K562 (cell line): ENCODE results near the gene PRDM8. TPM values are rescaled to one million over a fixed set of nuclear protein-coding genes. Genes with fewer than 3 reads are reported as not detected.
A peak's percentile ranks its signal among the peaks of the same experiment; 100 is the strongest.

ENCODE experiments used
- DPF2 ChIP-seq: fragments of 450-650 bp; IDR thresholded peaks from 2 replicates; pipeline ENCODE4 v1.6.1; 2016
- EP300 ChIP-seq: IDR thresholded peaks from 2 replicates; pipeline ENCODE4 v1.6.1; 2012; ENCODE audit warnings: low read length, improper control_type of control experiment
- EWSR1 ChIP-seq: fragments of 450-650 bp; IDR thresholded peaks from 2 replicates; pipeline ENCODE4 v1.6.1; 2018; ENCODE audit warnings: borderline replicate concordance, mild to moderate bottlenecking, low read depth, moderate library complexity; ENCODE audit not compliant: partially characterized antibody
- FOSL1 ChIP-seq: fragments of 200-800 bp; sonication (Bioruptor generic); conservative IDR thresholded peaks from 2 replicates; pipeline ENCODE4 v1.6.1; 2016; ENCODE audit warnings: missing genetic modification characterization, missing compliant biosample characterization
- FOXA1 ChIP-seq: fragments of 450-650 bp; IDR thresholded peaks from 2 replicates; pipeline ENCODE4 v1.6.1; 2016; ENCODE audit warnings: mild to moderate bottlenecking, borderline replicate concordance
- FOXJ3 ChIP-seq: sonication (generic); formaldehyde crosslinking; IDR thresholded peaks from 2 replicates; pipeline ENCODE4 v1.4.0; 2020; ENCODE audit warnings: mild to moderate bottlenecking, missing genetic modification reagents
- HIVEP1 ChIP-seq: fragments of 250-450 bp; sonication (Bioruptor Pico); IDR thresholded peaks from 2 replicates; pipeline ENCODE4 v1.4.0; 2020; ENCODE audit warnings: mild to moderate bottlenecking
- PML ChIP-seq: IDR thresholded peaks from 2 replicates; pipeline ENCODE4 v1.6.1; 2012; ENCODE audit warnings: low read length, inconsistent platforms
- POLR2H ChIP-seq: IDR thresholded peaks from 2 replicates; pipeline ENCODE4 v1.6.1; 2016; ENCODE audit warnings: missing genetic modification characterization, low read depth, mild to moderate bottlenecking, control low read depth, missing compliant biosample characterization, moderate library complexity
- RBM14 ChIP-seq: fragments of 200-400 bp; formaldehyde crosslinking; IDR thresholded peaks from 2 replicates; pipeline ENCODE4 v1.6.1; 2018; ENCODE audit warnings: low read depth, mild to moderate bottlenecking, low read length, moderate library complexity, borderline replicate concordance; ENCODE audit not compliant: insufficient read depth
- SMAD3 ChIP-seq: fragments of 450-650 bp; formaldehyde crosslinking; conservative IDR thresholded peaks from 2 replicates; pipeline ENCODE4 v1.4.0; 2020; ENCODE audit warnings: mild to moderate bottlenecking
- SMARCA5 ChIP-seq: fragments of 450-650 bp; IDR thresholded peaks from 2 replicates; pipeline ENCODE4 v1.6.1; 2016
- ZNF217 ChIP-seq: sonication (generic); formaldehyde crosslinking; IDR thresholded peaks from 2 replicates; pipeline ENCODE4 v1.8.0; 2022; ENCODE audit warnings: mild to moderate bottlenecking, missing genetic modification reagents
- ZNF408 ChIP-seq: fragments of 250-450 bp; sonication (Bioruptor Pico); IDR thresholded peaks from 2 replicates; pipeline ENCODE4 v1.4.0; 2020; ENCODE audit warnings: low read depth, mild to moderate bottlenecking, moderate library complexity
- polyA plus RNA-seq, 8 experiments: library from polyadenylated mRNA; depleted of rRNA in 4 of 8; stranded (reverse) in 5 of 8; unstranded in 3 of 8; fragments of >200 nt; fragmentation: Nextera tagmentation in 2 of 8; fragmentation: Illumina TruSeq in 1 of 8; extraction: Ambion mirVana in 2 of 8; extraction: Trizol in 1 of 8; gene quantifications; 2 replicates each; pipeline versions ENCODE4 v1.2.1 to v1.2.3, GENCODE V29; 2011 to 2014; ENCODE audit warnings: inconsistent platforms in 1 of 8, missing spikeins in 1 of 8
- total RNA-seq, 7 experiments: library from RNA; depleted of rRNA in 6 of 7; stranded (reverse); fragments of >200 nt in 6 of 7; fragmentation: Illumina TruSeq in 2 of 7; extraction: Trizol in 2 of 7; gene quantifications; 2 replicates each; pipeline versions ENCODE4 v1.2.1 to v1.2.3, GENCODE V29; 2011 to 2021; ENCODE audit warnings: low replicate concordance in 1 of 7
- TF ChIP-seq, protein P1 (sequence below), 2 experiments: fragments of 250-450 bp in 1 of 2; fragments of 450-650 bp in 1 of 2; sonication (Bioruptor Pico) in 1 of 2; IDR thresholded peaks; 2 replicates each; pipeline versions ENCODE4 v1.6.1 to v1.8.0; 2016 to 2021; ENCODE audit warnings: mild to moderate bottlenecking in 2 of 2, moderate library complexity in 2 of 2, missing compliant biosample characterization in 1 of 2, missing genetic modification characterization in 1 of 2
- TF ChIP-seq, protein P2 (sequence below): fragments of 250-450 bp; sonication (Bioruptor Pico); IDR thresholded peaks from 2 replicates; pipeline ENCODE4 v1.5.0; 2021; ENCODE audit warnings: mild to moderate bottlenecking, moderate library complexity
- TF ChIP-seq, protein P3 (sequence below): sonication (generic); IDR thresholded peaks from 2 replicates; pipeline ENCODE4 v1.6.1; 2016
- TF ChIP-seq, protein P4 (sequence below): fragments of 250-450 bp; sonication (Bioruptor Pico); IDR thresholded peaks from 2 replicates; pipeline ENCODE4 v1.8.0; 2021; ENCODE audit warnings: moderate library complexity, mild to moderate bottlenecking, inconsistent platforms
- TF ChIP-seq, protein P5 (sequence below), 3 experiments: IDR thresholded peaks in 2 of 3; conservative IDR thresholded peaks in 1 of 3; 2 replicates each; pipeline ENCODE4 v1.5.1; 2011 to 2012; ENCODE audit warnings: low read length in 3 of 3, mild to moderate bottlenecking in 3 of 3, control low read depth in 2 of 3, improper control_type of control experiment in 1 of 3, inconsistent platforms in 1 of 3, low read depth in 1 of 3, mixed read lengths in 1 of 3, moderate library complexity in 1 of 3; ENCODE audit not compliant: insufficient read depth in 2 of 3

PRDM8 gene
- total and polyA plus RNA-seq, 9 of the 15 experiments (the other 6 are each of a cell fraction or from before 2014, with no cell fraction given) = 0.40 TPM; not detected in 8

DNA sequence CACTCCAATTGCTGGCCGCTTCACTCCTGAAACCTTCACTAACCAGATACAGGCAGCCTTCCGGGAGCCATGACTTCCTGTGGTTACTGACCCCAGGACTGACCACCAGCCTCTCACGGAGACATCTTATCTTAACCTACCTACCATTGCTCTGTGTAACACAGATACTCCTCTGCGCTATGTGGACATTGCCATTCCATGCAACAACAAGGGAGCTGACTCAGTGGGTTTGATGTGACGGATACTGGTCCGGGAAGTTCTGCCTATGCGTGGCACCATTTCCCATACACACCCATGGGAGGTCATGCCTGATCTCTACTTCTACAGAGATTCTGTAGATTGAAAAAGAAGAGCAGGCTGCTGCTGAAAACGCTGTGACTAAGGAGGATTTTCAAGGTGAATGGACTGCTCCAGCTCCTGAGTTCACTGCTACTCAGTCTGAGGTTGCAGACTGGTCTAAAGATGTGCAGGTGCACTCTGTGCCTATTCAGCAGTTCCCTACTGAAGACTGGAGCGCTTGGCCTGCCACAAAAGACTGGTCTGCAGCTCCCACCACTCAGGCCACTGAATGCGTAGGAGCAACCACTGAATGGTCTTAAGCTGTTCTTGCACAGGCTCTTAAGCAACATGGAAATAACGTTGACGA lies 35.8 kb upstream of the PRDM8 start (continued):
- TF ChIP-seq, protein P1, sequence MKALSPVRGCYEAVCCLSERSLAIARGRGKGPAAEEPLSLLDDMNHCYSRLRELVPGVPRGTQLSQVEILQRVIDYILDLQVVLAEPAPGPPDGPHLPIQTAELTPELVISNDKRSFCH (CRISPR knock-in tag; IDR thresholded peaks at IDR 0.05) = no peak
- TF ChIP-seq, protein P1 (tag; IDR thresholded peaks at IDR 0.05) = 0 out of 2 replicates have a peak, but pooled peaks have one; percentile 43
- TF ChIP-seq PML (no peak; the same call in 1 of the 2 replicates), POLR2H (no peak), FOXA1 (no peak), HIVEP1 (CRISPR knock-in tag) (no peak), FOSL1 (tag) (peak; percentile 41), ZNF408 (CRISPR knock-in tag) (no peak), RBM14 (no peak), ZNF217 (CRISPR knock-in tag) (no peak), SMAD3 (CRISPR knock-in tag) (no peak), EWSR1 (no peak), FOXJ3 (CRISPR knock-in tag) (no peak), SMARCA5 (no peak), DPF2 (peak; percentile 48), EP300 (peak; percentile 72; the same call in 1 of the 2 replicates)
- TF ChIP-seq, protein P2, sequence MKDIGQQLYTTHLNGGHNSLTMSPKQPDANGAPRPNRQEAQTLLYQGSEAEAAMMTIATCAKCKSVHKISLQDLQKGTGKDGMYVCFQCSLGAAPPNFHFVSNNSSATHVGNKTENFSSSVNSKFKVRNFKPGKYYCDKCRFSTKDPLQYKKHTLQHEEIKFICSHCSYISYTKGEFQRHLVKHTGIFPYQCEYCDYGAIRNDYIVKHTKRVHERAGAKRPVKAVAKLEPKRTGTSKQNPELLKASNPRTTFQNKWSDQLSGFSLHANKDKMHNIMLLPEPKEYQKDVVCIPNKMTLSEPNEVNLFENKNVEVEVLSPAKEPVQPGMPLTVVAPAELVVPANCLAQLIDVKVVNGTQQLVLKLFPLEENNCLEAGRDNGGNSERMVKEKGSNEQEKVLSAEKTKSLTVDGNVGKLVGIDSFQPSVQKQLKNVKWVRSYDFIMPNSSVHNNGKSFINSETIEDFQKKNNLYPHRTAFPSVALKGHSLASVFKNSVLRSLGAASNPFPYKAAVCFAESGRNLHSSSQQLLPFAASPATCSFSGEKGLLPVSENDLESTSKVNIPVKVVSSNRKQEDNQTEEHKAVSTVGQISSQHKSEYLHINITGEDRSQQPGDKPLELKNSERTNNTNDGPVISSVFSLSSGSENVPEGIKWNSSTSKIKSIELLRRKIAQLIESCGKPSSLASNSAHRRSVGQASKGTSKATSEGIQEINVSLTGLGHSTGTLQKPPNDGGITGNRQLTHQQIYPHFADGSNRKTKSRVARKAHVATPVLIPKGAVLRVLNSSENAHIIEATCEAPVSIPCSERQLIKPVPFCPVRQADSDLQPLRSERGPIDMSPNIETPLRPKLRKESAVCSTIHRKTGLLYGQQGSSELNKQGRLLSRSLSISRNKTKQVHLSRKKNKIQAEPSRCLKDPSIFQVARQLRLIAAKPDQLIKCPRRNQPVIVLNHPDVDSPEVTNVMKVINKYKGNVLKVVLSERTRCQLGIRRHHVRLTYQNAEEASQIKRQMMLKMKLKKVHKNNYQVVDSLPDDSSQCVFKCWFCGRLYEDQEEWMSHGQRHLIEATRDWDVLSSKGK = no peak
- TF ChIP-seq, protein P3, sequence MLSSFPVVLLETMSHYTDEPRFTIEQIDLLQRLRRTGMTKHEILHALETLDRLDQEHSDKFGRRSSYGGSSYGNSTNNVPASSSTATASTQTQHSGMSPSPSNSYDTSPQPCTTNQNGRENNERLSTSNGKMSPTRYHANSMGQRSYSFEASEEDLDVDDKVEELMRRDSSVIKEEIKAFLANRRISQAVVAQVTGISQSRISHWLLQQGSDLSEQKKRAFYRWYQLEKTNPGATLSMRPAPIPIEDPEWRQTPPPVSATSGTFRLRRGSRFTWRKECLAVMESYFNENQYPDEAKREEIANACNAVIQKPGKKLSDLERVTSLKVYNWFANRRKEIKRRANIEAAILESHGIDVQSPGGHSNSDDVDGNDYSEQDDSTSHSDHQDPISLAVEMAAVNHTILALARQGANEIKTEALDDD = peak; percentile 98
- TF ChIP-seq, protein P4, sequence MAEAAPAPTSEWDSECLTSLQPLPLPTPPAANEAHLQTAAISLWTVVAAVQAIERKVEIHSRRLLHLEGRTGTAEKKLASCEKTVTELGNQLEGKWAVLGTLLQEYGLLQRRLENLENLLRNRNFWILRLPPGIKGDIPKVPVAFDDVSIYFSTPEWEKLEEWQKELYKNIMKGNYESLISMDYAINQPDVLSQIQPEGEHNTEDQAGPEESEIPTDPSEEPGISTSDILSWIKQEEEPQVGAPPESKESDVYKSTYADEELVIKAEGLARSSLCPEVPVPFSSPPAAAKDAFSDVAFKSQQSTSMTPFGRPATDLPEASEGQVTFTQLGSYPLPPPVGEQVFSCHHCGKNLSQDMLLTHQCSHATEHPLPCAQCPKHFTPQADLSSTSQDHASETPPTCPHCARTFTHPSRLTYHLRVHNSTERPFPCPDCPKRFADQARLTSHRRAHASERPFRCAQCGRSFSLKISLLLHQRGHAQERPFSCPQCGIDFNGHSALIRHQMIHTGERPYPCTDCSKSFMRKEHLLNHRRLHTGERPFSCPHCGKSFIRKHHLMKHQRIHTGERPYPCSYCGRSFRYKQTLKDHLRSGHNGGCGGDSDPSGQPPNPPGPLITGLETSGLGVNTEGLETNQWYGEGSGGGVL = no peak
- TF ChIP-seq, protein P5, sequence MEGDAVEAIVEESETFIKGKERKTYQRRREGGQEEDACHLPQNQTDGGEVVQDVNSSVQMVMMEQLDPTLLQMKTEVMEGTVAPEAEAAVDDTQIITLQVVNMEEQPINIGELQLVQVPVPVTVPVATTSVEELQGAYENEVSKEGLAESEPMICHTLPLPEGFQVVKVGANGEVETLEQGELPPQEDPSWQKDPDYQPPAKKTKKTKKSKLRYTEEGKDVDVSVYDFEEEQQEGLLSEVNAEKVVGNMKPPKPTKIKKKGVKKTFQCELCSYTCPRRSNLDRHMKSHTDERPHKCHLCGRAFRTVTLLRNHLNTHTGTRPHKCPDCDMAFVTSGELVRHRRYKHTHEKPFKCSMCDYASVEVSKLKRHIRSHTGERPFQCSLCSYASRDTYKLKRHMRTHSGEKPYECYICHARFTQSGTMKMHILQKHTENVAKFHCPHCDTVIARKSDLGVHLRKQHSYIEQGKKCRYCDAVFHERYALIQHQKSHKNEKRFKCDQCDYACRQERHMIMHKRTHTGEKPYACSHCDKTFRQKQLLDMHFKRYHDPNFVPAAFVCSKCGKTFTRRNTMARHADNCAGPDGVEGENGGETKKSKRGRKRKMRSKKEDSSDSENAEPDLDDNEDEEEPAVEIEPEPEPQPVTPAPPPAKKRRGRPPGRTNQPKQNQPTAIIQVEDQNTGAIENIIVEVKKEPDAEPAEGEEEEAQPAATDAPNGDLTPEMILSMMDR (IDR thresholded peaks at IDR 0.05 in 2 of 3, conservative IDR thresholded peaks at IDR 0.05 in 1 of 3; ENCODE audit: insufficient read depth in 2 of 3, low read depth in 1 of 3, low read length in 3 of 3) = no peak
